Prostate gland (tissue), 2 donors: ENCODE results near the gene DNAH9. TPM values are rescaled to one million over a fixed set of nuclear protein-coding genes. Genes with fewer than 3 reads are reported as not detected.

Experiments used
- DNase-seq: peaks from one replicate; pipeline ENCODE4 v3.0.0-alpha.2; 2019; ENCODE audit warnings: low spot score
- H3K27ac ChIP-seq, 2 donors: fragments of 200-600 bp; sonication (generic); 2 replicates each; pipeline ENCODE4 v1.5.1; 2017 to 2019
- H3K27me3 ChIP-seq: fragments of 200-600 bp; sonication (generic); replicated peaks from 2 replicates; pipeline ENCODE4 v1.5.1; 2019; ENCODE audit not compliant: insufficient read depth
- H3K36me3 ChIP-seq, 2 donors: fragments of 200-600 bp; sonication (generic); 1 replicate in 1 of 2; 2 replicates in 1 of 2; pipeline versions ENCODE4 v1.5.1 to v1.8.1; 2017 to 2019
- H3K4me1 ChIP-seq: fragments of 200-600 bp; sonication (generic); replicated peaks from 2 replicates; pipeline ENCODE4 v1.5.1; 2019
- H3K4me3 ChIP-seq, 2 donors: fragments of 200-600 bp; sonication (generic); 2 replicates each; pipeline ENCODE4 v1.5.1; 2017 to 2019
- H3K9me3 ChIP-seq: fragments of 200-600 bp; sonication (generic); 2 replicates; pipeline ENCODE4 v1.5.1; 2017
- POLR2A ChIP-seq: fragments of 450-650 bp; IDR thresholded peaks from one replicate; pipeline ENCODE4 v1.6.1; 2016; ENCODE audit warnings: antibody characterized with exemption, mild to moderate bottlenecking
- POLR2AphosphoS5 ChIP-seq: sonication (generic); formaldehyde crosslinking; IDR thresholded peaks from one replicate; pipeline ENCODE4 v1.6.1; 2017; ENCODE audit warnings: antibody characterized with exemption
- WGBS: methylation state at CpG from one replicate; pipeline ENCODE4 v1.1.5; 2018; 5-methylcytosine and 5-hydroxymethylcytosine counted together
- intact Hi-C: fragments of 100-400 bp; cut with DNase I; formaldehyde crosslinking; loops from one replicate; pipeline ENCODE4 v1.14.2; 2022
- total RNA-seq, 2 donors: library from RNA; depleted of rRNA; stranded (reverse); fragments of >200 nt; gene quantifications; one replicate each; pipeline ENCODE4 v1.1.0, GENCODE V29; 2016
- TF ChIP-seq, protein P1 (sequence below), 4 experiments: fragments of 200-600 bp in 2 of 4; fragments of 450-650 bp in 2 of 4; sonication (generic) in 2 of 4; IDR thresholded peaks; 1 replicate in 3 of 4; 2 replicates in 1 of 4; pipeline ENCODE4 v1.5.1; 2016 to 2019; ENCODE audit warnings: antibody characterized with exemption in 4 of 4, mild to moderate bottlenecking in 2 of 4, moderate library complexity in 2 of 4

The DNAH9 gene
- total RNA-seq, 2 donors from 2014 or later: 1.2 to 7.5 TPM

DNA sequence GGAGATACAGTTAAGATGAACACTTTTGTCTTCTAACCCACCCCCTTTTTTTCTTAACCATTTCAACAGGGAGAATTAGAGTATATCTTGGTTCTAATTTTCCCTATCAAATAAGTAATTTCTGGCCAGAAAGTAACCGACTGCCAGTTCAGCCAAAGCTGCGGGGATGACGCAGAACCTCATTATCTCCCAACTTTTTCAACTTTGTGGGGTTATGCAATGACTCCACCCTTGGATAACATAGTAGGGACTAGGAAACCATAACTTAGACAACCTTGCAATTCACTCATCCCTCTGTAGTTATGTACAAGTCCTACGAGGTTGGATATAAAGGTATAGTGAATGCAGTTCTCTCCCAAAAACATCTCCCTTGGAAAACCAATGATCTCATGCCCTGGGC, 215.0 kb downstream of the DNAH9 start:
- intact Hi-C loops: no loop called here
- DNase-seq: no peak
- TF ChIP-seq POLR2AphosphoS5 (no peak), POLR2A (no peak)
- TF ChIP-seq, protein P1, sequence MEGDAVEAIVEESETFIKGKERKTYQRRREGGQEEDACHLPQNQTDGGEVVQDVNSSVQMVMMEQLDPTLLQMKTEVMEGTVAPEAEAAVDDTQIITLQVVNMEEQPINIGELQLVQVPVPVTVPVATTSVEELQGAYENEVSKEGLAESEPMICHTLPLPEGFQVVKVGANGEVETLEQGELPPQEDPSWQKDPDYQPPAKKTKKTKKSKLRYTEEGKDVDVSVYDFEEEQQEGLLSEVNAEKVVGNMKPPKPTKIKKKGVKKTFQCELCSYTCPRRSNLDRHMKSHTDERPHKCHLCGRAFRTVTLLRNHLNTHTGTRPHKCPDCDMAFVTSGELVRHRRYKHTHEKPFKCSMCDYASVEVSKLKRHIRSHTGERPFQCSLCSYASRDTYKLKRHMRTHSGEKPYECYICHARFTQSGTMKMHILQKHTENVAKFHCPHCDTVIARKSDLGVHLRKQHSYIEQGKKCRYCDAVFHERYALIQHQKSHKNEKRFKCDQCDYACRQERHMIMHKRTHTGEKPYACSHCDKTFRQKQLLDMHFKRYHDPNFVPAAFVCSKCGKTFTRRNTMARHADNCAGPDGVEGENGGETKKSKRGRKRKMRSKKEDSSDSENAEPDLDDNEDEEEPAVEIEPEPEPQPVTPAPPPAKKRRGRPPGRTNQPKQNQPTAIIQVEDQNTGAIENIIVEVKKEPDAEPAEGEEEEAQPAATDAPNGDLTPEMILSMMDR (IDR thresholded peaks at IDR 0.05): no peak
- 91% methylated on average over 4 of the region's 4 CpGs for WGBS
- H3K4me1 ChIP-seq: no peaks in the 10 kb centered on the region
- no peaks in the 10 kb centered on the region for H3K9me3 ChIP-seq
- no peaks in the 10 kb centered on the region for H3K27me3 ChIP-seq
- H3K36me3 ChIP-seq: no peaks in the 10 kb centered on the region
- no peak overlapping the region for H3K27ac ChIP-seq
- no peak overlapping the region for H3K4me3 ChIP-seq

DNA sequence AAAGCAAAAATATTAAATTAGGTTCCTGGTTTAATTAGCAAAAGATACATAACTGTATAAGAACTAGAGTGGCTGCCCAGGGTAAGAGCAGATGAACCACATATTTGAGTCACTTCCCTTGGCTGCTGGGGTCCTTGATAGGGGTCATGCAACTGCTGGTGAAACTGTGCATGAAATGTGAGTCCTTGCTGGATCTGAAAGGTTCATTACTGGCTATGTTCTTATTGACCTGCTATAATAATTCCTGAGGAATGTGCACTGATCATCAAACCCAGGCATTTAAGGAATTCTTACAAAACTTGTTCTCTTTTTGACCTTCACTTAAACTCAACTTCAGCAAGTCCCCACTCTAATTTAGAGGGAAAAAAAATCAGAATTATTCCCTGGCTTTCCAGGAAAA, 215.6 kb downstream of the DNAH9 start:
- intact Hi-C loops: no loop called here
- H3K27me3 ChIP-seq: no peaks in the 10 kb centered on the region
- no peaks in the 10 kb centered on the region for H3K9me3 ChIP-seq
- H3K4me3 ChIP-seq: no peak overlapping the region
- TF ChIP-seq POLR2A (no peak), POLR2AphosphoS5 (no peak)
- TF ChIP-seq, protein P1 (IDR thresholded peaks at IDR 0.05): no peak
- H3K27ac ChIP-seq: no peak overlapping the region
- H3K4me1 ChIP-seq: no peaks in the 10 kb centered on the region
- DNase-seq: no peak
- no peaks in the 10 kb centered on the region for H3K36me3 ChIP-seq

DNA sequence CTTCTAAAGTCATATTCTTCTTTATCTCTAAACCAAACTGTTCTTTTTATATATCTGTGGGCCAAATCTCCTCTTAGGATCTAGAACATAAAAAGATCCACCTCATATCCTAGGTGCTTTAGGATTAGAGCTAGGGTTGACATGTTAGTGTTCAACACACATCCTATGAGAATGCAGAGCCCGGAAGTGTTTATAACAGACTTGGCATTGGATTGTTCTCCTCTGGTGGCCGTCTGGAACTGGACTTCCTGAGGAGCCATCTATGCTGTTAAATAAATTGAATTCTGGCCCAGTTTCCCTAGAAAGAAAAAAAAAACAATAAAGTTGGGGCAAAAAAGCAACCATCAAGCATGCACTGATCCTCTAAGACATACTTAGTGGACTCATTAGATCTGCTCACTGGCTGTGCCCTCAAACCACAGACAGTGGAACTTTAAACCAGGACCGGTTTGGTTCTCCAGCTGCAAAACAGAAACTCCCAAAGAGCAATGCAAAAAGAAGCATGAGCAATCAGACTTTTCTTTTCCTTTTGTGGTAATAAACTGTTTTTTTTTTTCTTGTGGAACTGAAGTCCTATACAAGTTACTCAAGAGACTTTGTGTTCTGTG, 216.5 kb downstream of the DNAH9 start:
- intact Hi-C loops: no loop called here
- H3K36me3 ChIP-seq: no peaks in the 10 kb centered on the region
- H3K9me3 ChIP-seq: no peaks in the 10 kb centered on the region
- no peak for DNase-seq
- no peaks in the 10 kb centered on the region for H3K27me3 ChIP-seq
- H3K4me3 ChIP-seq: no peak overlapping the region
- WGBS: 65% methylated on average over 3 of the region's 3 CpGs
- no peak overlapping the region for H3K27ac ChIP-seq
- TF ChIP-seq POLR2AphosphoS5: no peak
- TF ChIP-seq, protein P1 (IDR thresholded peaks at IDR 0.05): no peak
- TF ChIP-seq POLR2A: no peak
- H3K4me1 ChIP-seq: no peaks in the 10 kb centered on the region

DNA sequence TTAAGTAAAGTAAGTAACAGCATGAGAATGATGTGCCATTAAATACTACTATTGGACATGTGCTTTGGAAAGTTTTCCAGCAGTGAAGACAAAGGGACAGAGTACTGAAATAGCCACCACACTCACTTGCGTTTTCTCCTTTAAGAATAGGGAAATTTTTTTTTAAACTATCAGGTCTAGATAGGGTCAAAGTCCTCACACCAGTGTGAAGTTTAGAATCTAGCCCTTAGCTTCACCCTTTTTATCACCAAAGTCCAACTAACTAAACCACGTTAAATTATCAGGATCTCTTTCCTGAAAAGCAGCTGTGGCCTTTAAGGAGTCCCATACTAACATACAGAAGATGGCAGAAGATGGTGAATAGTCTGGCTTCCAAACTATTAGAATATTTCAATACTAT, 218.1 kb downstream of the DNAH9 start:
- no peak for DNase-seq
- H3K27me3 ChIP-seq: no peaks in the 10 kb centered on the region
- H3K27ac ChIP-seq: no peak overlapping the region
- no peaks in the 10 kb centered on the region for H3K36me3 ChIP-seq
- TF ChIP-seq POLR2AphosphoS5 (no peak), POLR2A (no peak)
- no peaks in the 10 kb centered on the region for H3K4me1 ChIP-seq
- no peak overlapping the region for H3K4me3 ChIP-seq
- no peaks in the 10 kb centered on the region for H3K9me3 ChIP-seq
- intact Hi-C loops: no loop called here
- 83% methylated on average over 2 of the region's 2 CpGs for WGBS

DNA sequence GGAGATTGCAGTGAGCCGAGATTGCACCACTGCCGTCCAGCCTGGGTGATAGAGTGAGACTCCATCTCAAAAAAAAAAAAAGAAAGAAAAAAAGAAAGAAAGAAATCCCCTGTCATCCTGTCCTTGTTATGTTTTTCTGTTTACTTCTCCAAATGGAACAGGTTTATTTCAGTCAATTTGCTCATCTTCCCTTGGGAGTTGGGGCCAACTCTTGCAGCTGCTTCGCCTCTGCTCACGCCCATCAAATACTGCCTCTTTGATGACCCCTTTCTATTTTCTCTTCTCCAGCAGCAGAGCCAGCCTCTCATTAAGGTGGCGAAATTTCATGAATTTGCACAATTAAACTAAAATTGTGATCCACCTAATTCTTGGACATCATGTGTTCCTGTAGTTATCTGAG, 225.6 kb downstream of the DNAH9 start:
- TF ChIP-seq POLR2A (no peak), POLR2AphosphoS5 (no peak)
- TF ChIP-seq, protein P1 (IDR thresholded peaks at IDR 0.05): no peak
- no peak for DNase-seq
- H3K4me3 ChIP-seq: no peak overlapping the region
- no peak overlapping the region for H3K27ac ChIP-seq
- no peaks in the 10 kb centered on the region for H3K9me3 ChIP-seq
- intact Hi-C loops: no loop called here
- H3K4me1 ChIP-seq: no peaks in the 10 kb centered on the region
- no peaks in the 10 kb centered on the region for H3K36me3 ChIP-seq
- 86% methylated on average over 5 of the region's 5 CpGs for WGBS
- no peaks in the 10 kb centered on the region for H3K27me3 ChIP-seq
